HepG2 (cell line): ENCODE measurements around the gene DNMT3A. TPM values are rescaled to one million over a fixed set of nuclear protein-coding genes. Genes with fewer than 3 reads are reported as not detected.

Source experiments
- ATAC-seq: fragments of 200-7000 bp; cut with Tn5 transposase; 3 replicates; pipeline ENCODE4 v1.9.1; 2020; ENCODE audit warnings: mild to moderate bottlenecking, moderate library complexity
- BruUV-seq: library from RNA; stranded (reverse); fragments of 400-500 nt; replicated peaks from 2 replicates; lab custom pipeline; 2021; lab: Mats Ljungman, UMichigan
- CTCF ChIA-PET: fragments of 300-600 bp; formaldehyde crosslinking; extraction: SDS; loops from one replicate; lab custom pipeline; 2021; ENCODE audit warnings: low total read pairs, inconsistent platforms, low intra/inter-chr PET ratio; lab: Yijun Ruan, JAX
- POLR2A ChIA-PET: fragments of 350-600 bp; sonication (Branson Sonifier 250); formaldehyde crosslinking; loops from one replicate; lab custom pipeline; 2020; ENCODE audit warnings: antibody characterized with exemption, inconsistent platforms; lab: Yijun Ruan, JAX
- DNase-seq: peaks from one replicate; pipeline ENCODE4 v3.0.0-alpha.2; 2015; ENCODE audit warnings: low spot score
- FAIRE-seq: peaks from 3 replicates; lab custom pipeline; 2011; peaks lifted over from hg19 to GRCh38; lab: Jason Lieb, UNC
- H2AFZ ChIP-seq: one replicate; pipeline ENCODE4 v1.6.1; 2011; ENCODE audit warnings: low read length, inconsistent platforms
- H3K27ac ChIP-seq: fragments of 300-600 bp; 3 replicates; pipeline ENCODE4 v1.8.0; 2011; ENCODE audit warnings: mixed run types, mild to moderate bottlenecking, mixed read lengths, low read length, inconsistent platforms; ENCODE audit not compliant: insufficient read depth; ENCODE audit errors: extremely low read length
- H3K27me3 ChIP-seq, 2 experiments: fragments of 200-600 bp in 1 of 2; 2 replicates in 1 of 2; 3 replicates in 1 of 2; pipeline versions ENCODE4 v1.6.0 to v1.8.0; 2011; ENCODE audit warnings: low read length in 2 of 2, mild to moderate bottlenecking in 2 of 2, moderate library complexity in 2 of 2, inconsistent platforms in 1 of 2; ENCODE audit not compliant: insufficient read depth in 2 of 2, control insufficient read depth in 1 of 2
- H3K36me3 ChIP-seq, 2 experiments: fragments of 200-600 bp in 1 of 2; replicated peaks in 1 of 2; 2 replicates in 1 of 2; 3 replicates in 1 of 2; pipeline versions ENCODE4 v1.5.1 to v1.8.0; 2011; ENCODE audit warnings: low read length in 2 of 2, inconsistent platforms in 1 of 2; ENCODE audit not compliant: insufficient read depth in 2 of 2, control insufficient read depth in 1 of 2
- H3K4me1 ChIP-seq: 2 replicates; pipeline ENCODE4 v1.5.1; 2012; ENCODE audit warnings: low read length, inconsistent platforms; ENCODE audit not compliant: insufficient read depth
- H3K4me2 ChIP-seq: 2 replicates; pipeline ENCODE4 v1.6.0; 2011; ENCODE audit warnings: low read depth, low read length, inconsistent platforms
- H3K4me3 ChIP-seq, 3 experiments: fragments of 200-600 bp in 1 of 3; sonication (generic), shearing (Covaris generic) in 1 of 3; replicated peaks in 1 of 3; 2 replicates each; pipeline ENCODE4 v1.5.1; 2011 to 2016; ENCODE audit warnings: low read length in 3 of 3, inconsistent platforms in 2 of 3, low read depth in 2 of 3, mild to moderate bottlenecking in 2 of 3, control low read depth in 1 of 3, mixed read lengths in 1 of 3; ENCODE audit not compliant: insufficient read depth in 1 of 3
- H3K79me2 ChIP-seq: one replicate; pipeline ENCODE4 v1.6.1; 2011; ENCODE audit warnings: low read length, inconsistent platforms; ENCODE audit not compliant: insufficient read depth
- H3K9ac ChIP-seq: 2 replicates; pipeline ENCODE4 v1.6.0; 2011; ENCODE audit warnings: mild to moderate bottlenecking, low read depth, low read length, inconsistent platforms; ENCODE audit not compliant: insufficient read depth
- H3K9me3 ChIP-seq: 2 replicates; pipeline ENCODE4 v1.5.1; 2012; ENCODE audit warnings: mild to moderate bottlenecking, low read length
- H4K20me1 ChIP-seq: 2 replicates; pipeline ENCODE4 v1.6.0; 2011; ENCODE audit warnings: inconsistent platforms, mild to moderate bottlenecking, low read length, moderate library complexity; ENCODE audit not compliant: insufficient read depth
- GABPA ChIP-seq, 2 experiments: IDR thresholded peaks; 2 replicates each; pipeline ENCODE4 v1.6.1; 2011 to 2016; ENCODE audit warnings: low read depth in 2 of 2, low read length in 1 of 2, missing biosample characterization in 1 of 2, missing genetic modification characterization in 1 of 2
- GABPB1 ChIP-seq: IDR thresholded peaks from 2 replicates; pipeline ENCODE4 v1.6.1; 2016; ENCODE audit warnings: mild to moderate bottlenecking, missing genetic modification reagents, moderate library complexity, missing compliant biosample characterization
- NRL ChIP-seq: sonication (generic); formaldehyde crosslinking; IDR thresholded peaks from 2 replicates; pipeline ENCODE4 v1.5.0; 2020; ENCODE audit warnings: missing genetic modification reagents, mild to moderate bottlenecking, moderate library complexity, borderline replicate concordance
- WGBS: methylation state at CpG from one replicate; pipeline ENCODE4 v1.1.6; 2017; ENCODE audit warnings: low lambda C conversion rate; 5-methylcytosine and 5-hydroxymethylcytosine counted together
- in situ Hi-C: cut with HindIII; loops from 2 replicates; pipeline ENCODE4 v1.10.0; 2017; ENCODE audit warnings: low pct_unique_long_range_greater_than_20kb; ENCODE audit not compliant: extremely low pct_ligation_motif_present
- intact Hi-C: fragments of 100-400 bp; cut with micrococcal nuclease; formaldehyde crosslinking; loops from one replicate; pipeline ENCODE4 v1.10.0; 2022; ENCODE audit not compliant: unreplicated experiment
- polyA plus RNA-seq, 8 experiments: library from polyadenylated mRNA; depleted of rRNA in 3 of 8; stranded (reverse) in 7 of 8; unstranded in 1 of 8; fragments of >200 nt; fragmentation: Illumina TruSeq in 4 of 8; extraction: Trizol in 4 of 8; gene quantifications; 2 replicates each; pipeline versions ENCODE4 v1.2.1 to v1.2.3, GENCODE V29; 2011 to 2016; ENCODE audit warnings: low read depth in 4 of 8, missing spikeins in 1 of 8, mixed read lengths in 1 of 8; ENCODE audit not compliant: insufficient read depth in 1 of 8
- total RNA-seq, 5 experiments: library from RNA; depleted of rRNA; stranded (reverse); fragments of >200 nt; fragmentation: Illumina TruSeq; extraction: Trizol; gene quantifications; 2 replicates each; pipeline ENCODE4 v1.2.3, GENCODE V29; 2016; ENCODE audit warnings: low read depth in 1 of 5
- TF ChIP-seq, protein P1 (sequence below): IDR thresholded peaks from 2 replicates; pipeline ENCODE4 v1.6.1; 2016; ENCODE audit warnings: low read depth, control low read depth

DNMT3A gene
- total and polyA plus RNA-seq, 2 of the 13 experiments (the other 11 are each of a cell fraction or from before 2014, with no cell fraction given): 14.7 to 29.1 TPM

GRCh38 chr2:25294573-25295462 is 46.9 kb downstream of the DNMT3A start:
- Histone ChIP-seq H3K27me3 (no peaks in the 10 kb centered on the region), H3K9me3 (no peaks in the 10 kb centered on the region), H2AFZ (no peak overlapping the region), H3K4me2 (no peak overlapping the region), H3K4me1 (0 out of 2 replicates have a peak, but pooled peaks cover 5% of the 10 kb centered on the region), H4K20me1 (no peaks in the 10 kb centered on the region), H3K27ac (no peak overlapping the region), H3K9ac (no peak overlapping the region), H3K79me2 (no peaks in the 10 kb centered on the region), H3K36me3 (no peaks in the 10 kb centered on the region), H3K4me3 (no peak overlapping the region)
- ChIA-PET CTCF (no interaction called here), POLR2A (no interaction called here)
- FAIRE-seq (no peak), DNase-seq (no peak), ATAC-seq (no peak; the same call in 2 of the 3 replicates)
- intact Hi-C loops: no loop called here
- TF ChIP-seq, protein P1, sequence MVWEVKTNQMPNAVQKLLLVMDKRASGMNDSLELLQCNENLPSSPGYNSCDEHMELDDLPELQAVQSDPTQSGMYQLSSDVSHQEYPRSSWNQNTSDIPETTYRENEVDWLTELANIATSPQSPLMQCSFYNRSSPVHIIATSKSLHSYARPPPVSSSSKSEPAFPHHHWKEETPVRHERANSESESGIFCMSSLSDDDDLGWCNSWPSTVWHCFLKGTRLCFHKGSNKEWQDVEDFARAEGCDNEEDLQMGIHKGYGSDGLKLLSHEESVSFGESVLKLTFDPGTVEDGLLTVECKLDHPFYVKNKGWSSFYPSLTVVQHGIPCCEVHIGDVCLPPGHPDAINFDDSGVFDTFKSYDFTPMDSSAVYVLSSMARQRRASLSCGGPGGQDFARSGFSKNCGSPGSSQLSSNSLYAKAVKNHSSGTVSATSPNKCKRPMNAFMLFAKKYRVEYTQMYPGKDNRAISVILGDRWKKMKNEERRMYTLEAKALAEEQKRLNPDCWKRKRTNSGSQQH (CRISPR knock-in tag): no peak
- TF ChIP-seq GABPB1 (CRISPR knock-in tag) (peak; percentile 71; the same call in 1 of the 2 replicates), GABPA (IDR thresholded peaks at IDR 0.05; ENCODE audit: low read depth, low read length) (peak; percentile 58), GABPA (CRISPR knock-in tag; IDR thresholded peaks at IDR 0.05; ENCODE audit: low read depth) (peak; percentile 78), NRL (CRISPR knock-in tag) (0 out of 2 replicates have a peak, but pooled peaks have one; percentile 25)
- 87% methylated on average over 16 of the region's 16 CpGs for WGBS
- in situ Hi-C loops: no loop called here
- no TSS peak for BruUV-seq
